Stimulated activated CD8-positive, alpha-beta memory T cell treated with anti-CD3 and anti-CD28 coated beads, Interleukin-4, amount 100 ng/mL, for 24 hours (primary cell): ENCODE results near the gene GUK1.
"Not testable (repeated sequence)": the region's sequence is repeated elsewhere in the genome, so short reads cannot be mapped to it uniquely, and the experiment has no call there.

ENCODE experiments used
- DNase-seq: peaks from one replicate; pipeline ENCODE4 v3.0.0-alpha.2; 2020; ENCODE audit warnings: low read depth

The GUK1 gene

GRCh38 chr1:228177183-228177475 is 37.0 kb downstream of the GUK1 start:
- no peak for DNase-seq

DNA sequence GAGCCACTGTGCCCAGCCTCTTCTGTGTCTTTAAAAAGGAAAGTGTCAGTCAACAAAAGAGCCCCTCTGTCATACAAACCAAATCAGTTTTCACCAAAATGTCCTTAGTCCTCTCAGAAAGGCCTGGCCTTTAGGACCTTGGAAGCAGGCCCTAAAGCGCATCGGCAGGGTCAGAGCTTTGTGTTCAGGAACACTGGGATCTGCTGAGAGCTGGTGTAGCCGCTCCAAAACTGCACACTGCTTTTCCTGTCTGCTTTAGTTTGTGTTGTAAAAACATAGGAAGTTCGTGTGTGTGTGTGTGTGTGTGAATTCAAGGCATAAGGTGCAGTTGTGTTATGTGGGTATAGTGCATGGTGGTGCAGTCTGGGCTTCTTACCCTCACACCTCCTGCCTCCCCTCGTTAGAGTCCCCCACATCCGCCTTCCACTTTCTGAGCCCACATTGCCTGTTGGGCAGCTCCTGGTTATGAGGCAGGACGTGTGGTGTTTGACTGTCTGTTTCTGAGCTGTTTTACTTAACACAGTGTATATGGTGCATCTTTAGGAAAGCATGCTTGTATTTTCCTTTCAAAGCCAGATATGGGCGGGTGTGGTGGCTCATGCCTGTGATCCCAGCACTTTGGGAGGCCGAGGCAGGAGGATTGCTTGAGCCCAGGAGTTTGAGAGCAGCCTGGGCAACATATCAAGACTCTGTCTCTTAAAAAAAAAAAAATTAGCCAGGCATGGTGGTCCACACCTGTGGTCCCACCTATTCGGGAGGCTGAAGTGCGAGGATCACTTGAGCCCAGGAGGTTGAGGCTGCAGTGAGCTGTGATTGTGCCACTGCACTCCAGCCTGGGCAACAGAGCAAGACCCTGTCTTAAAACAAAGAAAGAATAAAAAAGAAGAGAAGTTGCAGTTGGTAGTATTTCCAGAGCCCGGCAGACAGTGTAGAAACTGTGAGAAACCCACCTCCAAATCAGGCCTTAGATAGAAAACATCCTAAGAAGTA is 37.9 kb downstream of the GUK1 start:
- no peak for DNase-seq

DNA sequence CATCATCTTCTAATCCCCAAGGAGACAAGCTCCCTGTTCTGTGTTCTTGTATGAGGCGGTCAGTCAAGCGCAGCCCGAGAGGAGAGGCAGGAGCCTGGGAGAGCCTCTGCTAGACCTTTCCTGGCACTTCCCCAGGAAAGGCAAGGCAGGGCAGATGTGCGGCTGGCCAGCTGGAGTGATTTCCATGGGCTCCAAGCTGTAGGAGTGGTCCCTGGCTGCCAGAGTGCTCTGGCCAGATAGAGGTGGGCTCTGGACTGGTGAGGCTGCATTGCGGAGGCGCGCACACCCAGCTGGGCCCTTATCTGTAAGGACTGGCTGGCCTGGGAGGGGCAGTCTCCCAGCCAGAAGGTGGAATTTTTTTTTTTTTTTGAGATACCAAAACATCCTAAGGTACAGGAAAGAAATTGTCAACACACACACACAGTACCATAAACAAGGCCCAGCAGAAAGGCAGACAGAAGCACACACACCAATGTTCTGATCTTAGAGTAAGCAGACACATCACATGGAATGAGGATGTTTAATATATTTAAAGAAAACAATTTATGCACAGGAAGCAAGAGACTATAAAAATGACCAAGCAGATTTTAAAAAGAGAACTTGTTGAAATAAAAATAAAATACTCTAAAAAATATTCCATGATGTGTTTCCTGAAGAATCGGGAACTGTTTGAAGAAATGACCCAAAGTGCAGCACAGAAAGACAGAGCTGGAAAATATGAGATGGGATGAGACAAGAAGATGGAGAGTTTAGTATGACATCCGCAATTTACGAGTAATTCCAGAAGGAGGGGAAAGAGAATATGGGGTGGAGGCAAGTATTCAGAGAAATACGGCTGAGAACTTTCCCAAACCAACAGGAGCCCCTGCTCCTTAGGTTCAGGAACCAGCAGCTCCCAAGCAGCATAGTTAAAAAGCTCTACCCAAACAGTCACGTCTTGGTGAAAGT is 38.9 kb downstream of the GUK1 start:
- no peak for DNase-seq

DNA sequence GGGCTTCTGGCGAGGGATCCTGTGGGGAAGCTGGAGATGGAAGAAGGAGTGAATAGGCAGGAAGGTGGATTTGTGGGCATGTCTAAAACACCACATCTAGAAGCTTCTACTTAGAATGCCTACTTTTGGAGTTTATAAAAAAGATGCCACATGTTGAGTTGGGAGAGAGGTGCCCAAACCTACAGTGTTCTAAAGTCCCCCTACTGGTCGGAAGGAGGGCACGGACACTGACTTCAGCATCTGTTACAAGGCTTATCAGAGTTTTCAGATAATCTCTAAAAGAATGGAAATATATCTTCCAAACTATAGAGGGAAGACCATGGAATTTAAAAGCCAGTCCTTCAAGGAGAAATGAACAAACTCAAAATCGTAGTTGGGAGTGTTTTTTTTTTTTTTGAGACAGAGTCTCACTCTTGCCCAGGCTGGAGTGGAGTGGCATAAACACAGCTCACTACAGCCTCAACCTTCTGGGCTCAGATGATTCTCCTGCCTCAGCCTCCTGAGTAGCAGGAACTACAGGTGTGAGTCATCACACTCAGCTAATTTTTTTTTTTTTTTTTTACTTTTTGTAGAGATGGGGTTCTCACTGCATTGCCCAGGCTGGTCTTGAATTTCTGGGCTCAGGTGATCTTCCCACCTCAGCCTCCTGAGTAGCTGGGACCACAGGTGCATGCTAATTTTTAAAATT is 40.3 kb downstream of the GUK1 start:
- no peak for DNase-seq

- no peak for DNase-seq
Measured at GRCh38 chr1:228180959-228181644, 41.0 kb downstream of the GUK1 start.

DNA sequence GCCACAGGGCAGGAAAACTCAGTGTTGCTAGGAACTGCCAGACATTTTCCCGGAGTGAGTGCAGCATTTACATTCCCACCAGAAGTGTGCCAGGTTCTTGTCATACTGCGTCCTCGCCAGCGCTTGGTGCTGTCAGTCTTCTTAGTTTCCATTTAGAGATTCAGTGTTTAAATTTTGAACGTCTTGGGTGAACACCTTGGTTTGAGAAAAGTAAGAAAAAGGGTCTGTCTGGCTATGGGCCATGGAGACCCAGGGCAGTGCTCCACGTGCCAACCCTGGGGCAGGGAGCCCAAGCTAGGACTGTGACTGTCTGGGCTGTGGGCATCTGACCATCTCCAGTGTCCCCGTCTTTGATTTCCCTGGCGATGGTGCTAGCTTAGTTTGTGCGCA is 41.6 kb downstream of the GUK1 start:
- no peak for DNase-seq

- DNase-seq = no peak
Measured at GRCh38 chr1:228182296-228183030, 42.4 kb downstream of the GUK1 start.

GRCh38 chr1:228184152-228184551 is 44.1 kb downstream of the GUK1 start:
- DNase-seq = no peak

DNA sequence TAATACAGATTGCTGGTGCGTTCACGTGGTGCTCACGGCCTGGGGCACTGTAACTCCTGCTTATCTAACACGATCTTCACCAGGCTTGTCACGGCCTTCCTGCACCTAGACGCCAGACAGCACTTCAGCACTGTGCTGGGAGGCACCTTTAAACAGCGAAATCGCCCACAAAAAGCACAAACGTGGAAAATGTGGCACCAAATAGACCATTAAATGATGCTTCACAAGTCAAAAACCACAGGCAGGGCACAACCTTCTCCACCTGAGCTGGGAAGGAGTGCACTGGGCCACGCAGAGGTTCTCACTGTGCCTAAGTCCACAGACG is 45.5 kb downstream of the GUK1 start:
- DNase-seq = no peak

GRCh38 chr1:228188249-228188648 is 48.2 kb downstream of the GUK1 start:
- not testable (repeated sequence) for DNase-seq

DNA sequence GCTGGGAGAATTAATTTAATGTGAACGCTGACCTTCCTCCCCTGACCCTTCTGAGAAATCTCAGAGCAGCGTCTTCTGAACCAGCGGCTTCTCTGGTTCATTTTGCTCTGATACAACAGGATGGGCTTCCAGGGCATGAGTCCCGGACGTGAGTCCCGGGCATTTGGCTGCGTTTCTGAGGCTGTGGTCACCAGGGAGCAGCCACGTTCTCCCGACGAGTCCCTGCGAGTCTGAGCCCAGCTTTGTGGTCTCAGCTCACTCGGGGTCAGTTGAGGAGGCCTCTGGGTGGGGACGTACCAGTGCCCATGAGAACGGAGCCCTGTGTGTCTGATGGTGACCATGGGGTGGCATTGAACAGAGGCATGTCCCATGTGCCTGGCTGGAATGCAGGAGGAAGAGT is 50.1 kb downstream of the GUK1 start:
- no peak for DNase-seq

GRCh38 chr1:228190778-228191177 is 50.7 kb downstream of the GUK1 start:
- no peak for DNase-seq

DNA sequence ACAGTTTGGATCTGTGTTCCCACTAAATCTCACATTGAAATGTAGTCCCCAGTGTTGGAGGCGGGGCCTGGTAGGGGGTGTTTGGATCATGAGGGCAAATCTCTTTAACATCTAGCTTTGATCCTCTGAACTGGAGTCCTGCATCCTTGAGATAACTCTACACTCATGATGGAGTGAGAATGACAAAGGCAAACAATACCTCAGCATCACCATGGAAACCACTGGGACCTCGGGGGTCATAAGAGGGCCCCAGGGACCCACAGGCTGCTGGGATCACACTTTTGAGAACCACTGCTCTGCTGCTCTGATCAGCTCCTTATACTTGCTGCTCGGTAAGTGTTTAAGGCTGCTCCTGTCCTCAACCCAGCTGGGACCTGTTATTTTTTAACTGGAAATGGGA is 54.4 kb downstream of the GUK1 start:
- no peak for DNase-seq

GRCh38 chr1:228194921-228195812 is 55.1 kb downstream of the GUK1 start:
- DNase-seq = no peak

- DNase-seq = no peak
Measured at GRCh38 chr1:228197555-228198147, 57.6 kb downstream of the GUK1 start.
